IMR-90 (cell line): Measurements from ENCODE around the gene AAK1. TPM values are rescaled to one million over a fixed set of nuclear protein-coding genes. Genes with fewer than 3 reads are reported as not detected.

Source experiments
- ATAC-seq: fragments of 200-7000 bp; cut with Tn5 transposase; 2 replicates; pipeline ENCODE4 v1.9.1; 2020; ENCODE audit warnings: low read depth, mild to moderate bottlenecking, moderate library complexity
- BruUV-seq: library from RNA; stranded (reverse); fragments of 400-500 nt; replicated peaks from 2 replicates; lab custom pipeline; 2021; lab: Mats Ljungman, UMichigan
- CTCF ChIA-PET: fragments of 300-600 bp; formaldehyde crosslinking; extraction: SDS; loops from one replicate; lab custom pipeline; 2021; ENCODE audit warnings: antibody characterized with exemption; lab: Yijun Ruan, JAX
- POLR2A ChIA-PET: fragments of 300-600 bp; sonication (Branson Sonifier 250); formaldehyde crosslinking; loops from one replicate; lab custom pipeline; 2022; ENCODE audit warnings: antibody characterized with exemption; ENCODE audit not compliant: unreplicated experiment; lab: Charles Lee
- DNase-seq: peaks from one replicate; pipeline ENCODE4 v3.0.0; 2013
- H2AFZ ChIP-seq: replicated peaks from 2 replicates; pipeline ENCODE3; 2013; ENCODE audit warnings: low read length, mild to moderate bottlenecking; ENCODE audit not compliant: poor library complexity
- H2AK5ac ChIP-seq: 2 replicates; pipeline ENCODE4 v1.6.1; 2013; ENCODE audit warnings: low read depth, low read length, inconsistent platforms
- H2AK9ac ChIP-seq: replicated peaks from 2 replicates; pipeline ENCODE3; 2013; ENCODE audit warnings: mild to moderate bottlenecking, low read depth, low read length, moderate library complexity; ENCODE audit not compliant: poor library complexity
- H2BK120ac ChIP-seq: 2 replicates; pipeline ENCODE4 v1.6.1; 2013; ENCODE audit warnings: low read depth, low read length, inconsistent platforms
- H2BK15ac ChIP-seq: 3 replicates; pipeline ENCODE4 v1.6.1; 2013; ENCODE audit warnings: low read depth, low read length, inconsistent platforms
- H2BK20ac ChIP-seq: 2 replicates; pipeline ENCODE4 v1.6.1; 2013; ENCODE audit warnings: low read depth, mild to moderate bottlenecking, inconsistent platforms, low read length, moderate library complexity
- H2BK5ac ChIP-seq: 2 replicates; pipeline ENCODE4 v1.6.1; 2013; ENCODE audit warnings: mild to moderate bottlenecking, low read depth, low read length, inconsistent platforms; ENCODE audit not compliant: poor library complexity, severe bottlenecking
- H3K14ac ChIP-seq: replicated peaks from 2 replicates; pipeline ENCODE4 v1.6.1; 2013; ENCODE audit warnings: low read depth, low read length, inconsistent platforms
- H3K18ac ChIP-seq: 2 replicates; pipeline ENCODE4 v1.6.1; 2013; ENCODE audit warnings: low read depth, low read length, control low read depth
- H3K23ac ChIP-seq: 2 replicates; pipeline ENCODE4 v1.6.1; 2013; ENCODE audit warnings: low read depth, low read length, inconsistent platforms
- H3K27ac ChIP-seq: 2 replicates; pipeline ENCODE4 v1.5.1; 2013; ENCODE audit warnings: mild to moderate bottlenecking, control low read depth, low read length; ENCODE audit not compliant: insufficient read depth
- H3K27me3 ChIP-seq: 2 replicates; pipeline ENCODE4 v1.6.1; 2013; ENCODE audit warnings: low read length; ENCODE audit not compliant: control insufficient read depth, insufficient read depth
- H3K36me3 ChIP-seq: 2 replicates; pipeline ENCODE4 v1.6.1; 2013; ENCODE audit warnings: low read length, mixed read lengths; ENCODE audit not compliant: control insufficient read depth, insufficient read depth
- H3K4ac ChIP-seq: 2 replicates; pipeline ENCODE4 v1.6.1; 2013; ENCODE audit warnings: low read depth, low read length, inconsistent platforms
- H3K4me1 ChIP-seq: 2 replicates; pipeline ENCODE4 v1.6.1; 2013; ENCODE audit warnings: low read length, mixed read lengths; ENCODE audit not compliant: control insufficient read depth, insufficient read depth
- H3K4me2 ChIP-seq: 2 replicates; pipeline ENCODE4 v1.6.1; 2013; ENCODE audit warnings: low read depth, mild to moderate bottlenecking, control low read depth, low read length, moderate library complexity
- H3K4me3 ChIP-seq: 2 replicates; pipeline ENCODE4 v1.5.1; 2013; ENCODE audit warnings: low read depth, mild to moderate bottlenecking, control low read depth, low read length, moderate library complexity; ENCODE audit not compliant: insufficient read depth
- H3K56ac ChIP-seq: 2 replicates; pipeline ENCODE4 v1.6.1; 2013; ENCODE audit warnings: low read length, inconsistent platforms; ENCODE audit not compliant: insufficient read depth; ENCODE audit errors: extremely low read depth
- H3K79me1 ChIP-seq, 2 experiments: 2 replicates each; pipeline ENCODE4 v1.6.1; 2013; ENCODE audit warnings: low read length in 2 of 2, inconsistent platforms in 1 of 2, low read depth in 1 of 2
- H3K9ac ChIP-seq: 2 replicates; pipeline ENCODE4 v1.6.1; 2013; ENCODE audit warnings: low read depth, low read length, control low read depth
- H3K9me1 ChIP-seq: 2 replicates; pipeline ENCODE4 v1.6.1; 2013; ENCODE audit warnings: low read length, inconsistent platforms; ENCODE audit not compliant: insufficient read depth
- H3K9me3 ChIP-seq: 2 replicates; pipeline ENCODE4 v1.6.1; 2013; ENCODE audit warnings: low read length; ENCODE audit not compliant: control insufficient read depth, insufficient read depth
- H4K20me1 ChIP-seq: 2 replicates; pipeline ENCODE4 v1.6.1; 2013; ENCODE audit warnings: low read length, inconsistent platforms; ENCODE audit not compliant: insufficient read depth
- H4K5ac ChIP-seq: 2 replicates; pipeline ENCODE4 v1.6.1; 2013; ENCODE audit warnings: mild to moderate bottlenecking, low read depth, low read length, control low read depth
- H4K8ac ChIP-seq, 2 experiments: 2 replicates each; pipeline ENCODE4 v1.6.1; 2013; ENCODE audit warnings: low read depth in 2 of 2, low read length in 2 of 2, control low read depth in 1 of 2, inconsistent platforms in 1 of 2
- H4K91ac ChIP-seq: 2 replicates; pipeline ENCODE4 v1.6.1; 2013; ENCODE audit warnings: low read depth, low read length, inconsistent platforms; ENCODE audit not compliant: insufficient read depth
- BHLHE40 ChIP-seq: fragments of 150-350 bp; IDR thresholded peaks from 2 replicates; pipeline ENCODE4 v1.6.1; 2016; ENCODE audit warnings: mild to moderate bottlenecking, low read depth, low read length
- WGBS, 2 experiments: methylation state at CpG; one replicate each; pipeline versions ENCODE4 v1.1.5 to v1.1.7; 2013; ENCODE audit warnings: missing lambda C conversion rate in 2 of 2; ENCODE audit not compliant: insufficient read length in 1 of 2; ENCODE audit errors: extremely low coverage in 2 of 2; 5-methylcytosine and 5-hydroxymethylcytosine counted together
- dilution Hi-C: fragments of 300-500 bp; cut with HindIII; formaldehyde crosslinking; loops from one replicate; pipeline ENCODE4 v1.14.3; 2018; ENCODE audit warnings: low sequenced_read_pairs; ENCODE audit not compliant: unreplicated experiment
- in situ Hi-C: fragments of 300-500 bp; cut with MboI; formaldehyde crosslinking; loops from 3 replicates; pipeline ENCODE4 v1.14.3; 2019; ENCODE audit warnings: low sequenced_read_pairs, inconsistent platforms, mixed read lengths
- intact Hi-C: fragments of 100-400 bp; cut with micrococcal nuclease; formaldehyde crosslinking; loops from 2 replicates; pipeline ENCODE4 v1.10.0; 2022
- polyA plus RNA-seq, 3 experiments: library from polyadenylated mRNA; depleted of rRNA; stranded (reverse); fragments of >200 nt; gene quantifications; 2 replicates each; pipeline ENCODE4 v1.2.3, GENCODE V29; 2012; ENCODE audit warnings: low replicate concordance in 1 of 3
- total RNA-seq: library from RNA; depleted of rRNA; stranded (reverse); fragments of >200 nt; gene quantifications from 2 replicates; pipeline ENCODE4 v1.2.3, GENCODE V29; 2012

The AAK1 gene
- total and polyA plus RNA-seq, 2 of the 4 experiments (the other 2 are of a cell fraction), result 21.9 to 26.5 TPM

DNA sequence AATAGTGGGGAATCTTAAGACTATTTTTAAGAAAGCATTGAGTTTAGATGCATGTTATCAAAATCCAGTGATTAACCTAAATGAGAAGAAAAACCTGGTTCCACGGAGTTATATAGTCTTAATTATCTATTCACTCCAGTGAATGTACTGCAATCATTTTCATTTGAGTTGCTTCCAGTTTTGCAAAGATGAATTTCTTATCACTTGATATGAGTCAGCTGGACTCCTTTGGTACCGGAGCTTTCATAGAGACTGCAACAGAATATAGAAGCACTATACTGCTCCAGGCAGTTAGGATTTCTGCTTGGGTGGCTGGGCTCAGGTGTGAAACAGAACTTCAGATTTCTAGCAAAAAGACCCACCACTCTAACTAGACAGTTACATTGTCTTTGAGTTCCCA lies 114.1 kb downstream of the AAK1 start:
- Histone ChIP-seq H3K14ac (no peak overlapping the region), H2BK5ac (no peak overlapping the region), H3K4me3 (no peak overlapping the region), H3K9me3 (no peaks in the 10 kb centered on the region), H3K9me1 (peaks cover 5% of the 10 kb centered on the region), H3K18ac (no peak overlapping the region), H4K91ac (no peak overlapping the region), H2BK120ac (no peak overlapping the region), H4K8ac (no peak overlapping the region), H3K27ac (no peak overlapping the region), H3K79me1 (peaks cover 7 to 36% of the 10 kb centered on the region in 2 experiments; a peak in 3 of 4 replicates), H3K27me3 (no peaks in the 10 kb centered on the region), H2BK20ac (no peak overlapping the region), H2AK9ac (no peak overlapping the region), H4K20me1 (no peaks in the 10 kb centered on the region; the same call in 1 of the 2 replicates), H3K9ac (no peak overlapping the region), H2AK5ac (no peak overlapping the region), H3K23ac (no peak overlapping the region), H3K4me1 (peaks cover 2% of the 10 kb centered on the region; the same call in 1 of the 2 replicates), H3K4ac (no peak overlapping the region), H2BK15ac (no peak overlapping the region), H3K56ac (no peak overlapping the region), H3K36me3 (peaks cover 32% of the 10 kb centered on the region), H4K5ac (no peak overlapping the region), H2AFZ (no peak overlapping the region), H3K4me2 (no peak overlapping the region)
- WGBS, 2 experiments, result no CpG with 5 or more reads among the region's 2 CpGs
- in situ Hi-C loops, result no loop called here
- DNase-seq, result no peak
- intact Hi-C loops, result no loop called here
- BruUV-seq, result no TSS peak
- ATAC-seq, result no peak
- CTCF ChIA-PET, result no interaction called here
- no peak for TF ChIP-seq BHLHE40
- dilution Hi-C loops, result no loop called here
- POLR2A ChIA-PET, result no interaction called here
